Ovary (tissue), 9 donors: ENCODE measurements around the gene RPL22. TPM values are rescaled to one million over a fixed set of nuclear protein-coding genes. Genes with fewer than 3 reads are reported as not detected.

Source experiments
- DNase-seq, 5 donors: peaks; one replicate each; pipeline ENCODE4 v3.0.0-alpha.2; 2019 to 2020
- H3K27ac ChIP-seq, 2 donors: fragments of 200-600 bp; one replicate each; pipeline versions ENCODE4 v1.5.1 to v1.8.0; 2019 to 2022
- H3K27me3 ChIP-seq: fragments of 200-600 bp; one replicate; pipeline ENCODE4 v1.8.0; 2022
- H3K36me3 ChIP-seq: fragments of 200-600 bp; sonication (generic); one replicate; pipeline ENCODE4 v1.5.1; 2019
- H3K4me1 ChIP-seq: one replicate; pipeline ENCODE4 v1.8.1; 2013; ENCODE audit warnings: mild to moderate bottlenecking, moderate library complexity; ENCODE audit not compliant: insufficient read depth
- H3K4me3 ChIP-seq: fragments of 200-600 bp; sonication (generic); one replicate; pipeline ENCODE4 v1.5.1; 2017
- H3K9me3 ChIP-seq, 2 donors: fragments of 200-600 bp in 1 of 2; sonication (generic) in 1 of 2; one replicate each; pipeline versions ENCODE4 v1.5.1 to v1.8.1; 2013 to 2019; ENCODE audit warnings: mild to moderate bottlenecking in 1 of 2, moderate library complexity in 1 of 2
- EP300 ChIP-seq: sonication (generic); formaldehyde crosslinking; IDR thresholded peaks from one replicate; pipeline ENCODE4 v1.6.1; 2017; ENCODE audit warnings: antibody characterized with exemption
- POLR2A ChIP-seq: fragments of 450-650 bp; IDR thresholded peaks from one replicate; pipeline ENCODE4 v1.6.1; 2017; ENCODE audit warnings: antibody characterized with exemption, mild to moderate bottlenecking, moderate library complexity
- WGBS, 3 donors: extraction: QIAGEN DNeasy Blood & Tissue Kit in 1 of 3; methylation state at CpG; one replicate each; pipeline versions ENCODE4 v1.1.5 to v1.1.7; 2013 to 2017; 5-methylcytosine and 5-hydroxymethylcytosine counted together
- intact Hi-C, 4 donors: fragments of 100-400 bp; cut with DNase I; formaldehyde crosslinking; loops; one replicate each; pipeline versions ENCODE4 v1.11.0 to v1.15.1; 2022 to 2023
- polyA plus RNA-seq, 2 donors: library from polyadenylated mRNA; stranded (reverse); fragments of 200-250 nt in 1 of 2; fragments of 350-450 nt in 1 of 2; fragmentation: Illumina TruSeq in 1 of 2; extraction: RNeasy Lipid Tissue Mini Kit (QIAGEN cat#74804) in 1 of 2; gene quantifications; one replicate each; pipeline ENCODE4 v1.2.3, GENCODE V29; 2013 to 2014
- total RNA-seq, 7 donors: library from RNA; depleted of rRNA in 2 of 7; stranded (reverse); fragments of >200 nt in 2 of 7; fragmentation: NEBNext Ultra II Directional in 3 of 7; extraction: Animal tissue kit (Norgen Biotek cat#: 25700) in 3 of 7; gene quantifications; one replicate each; pipeline versions ENCODE4 v1.1.0 to v1.2.4, GENCODE V29; 2016 to 2023
- TF ChIP-seq, protein P1 (sequence below), 3 donors: fragments of 450-650 bp in 2 of 3; fragments of 200-600 bp in 1 of 3; IDR thresholded peaks; one replicate each; pipeline versions ENCODE4 v1.5.1 to v1.8.0; 2016 to 2022; ENCODE audit warnings: antibody characterized with exemption in 3 of 3, mild to moderate bottlenecking in 1 of 3
- donor health status: DM: no; HTN: no; CAD: no; lungs with moderate emphysema.
- donor health status: DM: no; HTN: no; CAD: no.
- donor health status: Bipolar disorder and iron deficiency.
- donor health status: DM: yes; HTN: yes; CAD: no.
- donor health status: DM: no; HTN: no; CAD: no.
- donor health status: DM: yes; HTN: yes; CAD: no.

RPL22 gene
- total and polyA plus RNA-seq, 9 donors: 379 to 2,062 (median 715) TPM

- Histone ChIP-seq H3K36me3 (no peaks in the 10 kb centered on the region), H3K27me3 (no peaks in the 10 kb centered on the region), H3K4me3 (no peak overlapping the region), H3K27ac (no peak overlapping the region), H3K9me3 (no peaks in the 10 kb centered on the region), H3K4me1 (peaks cover 2% of the 10 kb centered on the region)
- WGBS, 3 donors: 37 to 54% (median 44%) methylated on average over 6 of the region's 6 CpGs
- intact Hi-C loops: no loop called here
- TF ChIP-seq EP300 (no peak), POLR2A (no peak)
- TF ChIP-seq, protein P1, sequence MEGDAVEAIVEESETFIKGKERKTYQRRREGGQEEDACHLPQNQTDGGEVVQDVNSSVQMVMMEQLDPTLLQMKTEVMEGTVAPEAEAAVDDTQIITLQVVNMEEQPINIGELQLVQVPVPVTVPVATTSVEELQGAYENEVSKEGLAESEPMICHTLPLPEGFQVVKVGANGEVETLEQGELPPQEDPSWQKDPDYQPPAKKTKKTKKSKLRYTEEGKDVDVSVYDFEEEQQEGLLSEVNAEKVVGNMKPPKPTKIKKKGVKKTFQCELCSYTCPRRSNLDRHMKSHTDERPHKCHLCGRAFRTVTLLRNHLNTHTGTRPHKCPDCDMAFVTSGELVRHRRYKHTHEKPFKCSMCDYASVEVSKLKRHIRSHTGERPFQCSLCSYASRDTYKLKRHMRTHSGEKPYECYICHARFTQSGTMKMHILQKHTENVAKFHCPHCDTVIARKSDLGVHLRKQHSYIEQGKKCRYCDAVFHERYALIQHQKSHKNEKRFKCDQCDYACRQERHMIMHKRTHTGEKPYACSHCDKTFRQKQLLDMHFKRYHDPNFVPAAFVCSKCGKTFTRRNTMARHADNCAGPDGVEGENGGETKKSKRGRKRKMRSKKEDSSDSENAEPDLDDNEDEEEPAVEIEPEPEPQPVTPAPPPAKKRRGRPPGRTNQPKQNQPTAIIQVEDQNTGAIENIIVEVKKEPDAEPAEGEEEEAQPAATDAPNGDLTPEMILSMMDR (IDR thresholded peaks at IDR 0.05): no peak
- DNase-seq: no peak
These were observed 15.8 kb downstream of the RPL22 start for GRCh38 chr1:6183520-6183989.

DNA sequence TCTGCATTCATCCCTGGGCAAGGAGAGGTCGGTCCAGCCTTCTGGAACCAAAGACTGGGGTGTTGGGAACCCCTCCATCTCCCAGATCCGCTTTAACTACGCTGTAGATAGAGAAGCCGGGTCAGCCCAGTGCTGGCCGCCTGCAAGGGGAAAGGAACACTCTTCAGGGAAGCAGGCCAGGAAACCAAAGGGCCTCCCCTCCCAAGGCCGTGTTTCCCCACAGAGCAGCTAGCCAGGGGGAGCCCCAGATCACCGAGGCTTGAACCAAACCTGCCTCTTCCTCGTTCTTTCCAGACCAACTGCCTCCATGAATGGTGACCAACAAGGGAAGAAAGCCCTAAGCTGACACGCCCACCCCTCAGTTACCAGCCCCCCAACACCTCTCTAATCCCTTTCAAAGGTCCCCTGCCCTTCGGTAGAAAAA is 18.0 kb downstream of the RPL22 start:
- intact Hi-C loops: no loop called here
- Histone ChIP-seq H3K4me3 (no peak overlapping the region), H3K27ac (no peak overlapping the region), H3K36me3 (no peaks in the 10 kb centered on the region), H3K27me3 (no peaks in the 10 kb centered on the region), H3K9me3 (no peaks in the 10 kb centered on the region), H3K4me1 (peaks cover 2% of the 10 kb centered on the region)
- 4 to 8% (median 6%) methylated on average over 10 of the region's 10 CpGs for WGBS, 3 donors
- DNase-seq: peak; percentile 40 to 57 (median 51)
- TF ChIP-seq POLR2A: no peak
- TF ChIP-seq EP300: no peak
- TF ChIP-seq, protein P1 (IDR thresholded peaks at IDR 0.05): no peak

GRCh38 chr1:6180707-6181311 is 18.6 kb downstream of the RPL22 start:
- Histone ChIP-seq H3K27ac (no peak overlapping the region), H3K4me1 (peaks cover 2% of the 10 kb centered on the region), H3K36me3 (no peaks in the 10 kb centered on the region), H3K9me3 (no peaks in the 10 kb centered on the region), H3K4me3 (no peak overlapping the region), H3K27me3 (no peaks in the 10 kb centered on the region)
- DNase-seq: peak; percentile 23 to 59 (median 40)
- TF ChIP-seq, protein P1 (IDR thresholded peaks at IDR 0.05): no peak
- TF ChIP-seq EP300 (no peak), POLR2A (no peak)
- 2 to 5% (median 2%) methylated on average over 32 to 36 of the region's 36 CpGs for WGBS, 3 donors
- intact Hi-C loops: no loop called here

- intact Hi-C loops: no loop called here
- TF ChIP-seq POLR2A: no peak
- TF ChIP-seq EP300: no peak
- TF ChIP-seq, protein P1 (IDR thresholded peaks at IDR 0.05): no peak
- H3K27ac ChIP-seq: no peak within 1 kb of the TSS
These were observed 19.1 kb downstream of the RPL22 start, which contains the start of gene CHD5 for GRCh38 chr1:6180268-6180706. Gene CHD5, minus strand, starts transcription at chr1:6180321. Its CDS starts 298 bp downstream, at chr1:6180023.

More at GRCh38 chr1:6180268-6180706, 19.1 kb downstream of the RPL22 start, which contains the start of gene CHD5:
- no peaks in the 10 kb centered on the region for H3K27me3 ChIP-seq
- peak within 1 kb of the TSS; percentile 23 for H3K4me3 ChIP-seq
- peak in 3 of 5 donors; percentile 26 to 44 (median 32) for DNase-seq
- H3K9me3 ChIP-seq: no peaks in the 10 kb centered on the region
- no peaks in the 10 kb centered on the region for H3K36me3 ChIP-seq
- WGBS, 3 donors: 0 to 4% (median 1%) methylated on average over 13 to 57 of the region's 57 CpGs
- peaks cover 2% of the 10 kb centered on the region for H3K4me1 ChIP-seq
